HG03565 (cell line): ENCODE results near the gene BSN.

Experiments used
- ATAC-seq: cut with Tn5 transposase; IDR thresholded peaks from one replicate; pipeline ENCODE4 v1.9.1; 2021; ENCODE audit warnings: mild to moderate bottlenecking, moderate library complexity; ENCODE audit not compliant: unreplicated experiment

The BSN gene

GRCh38 chr3:49625071-49625470, 70.8 kb downstream of the BSN start:
- ATAC-seq, result no peak

DNA sequence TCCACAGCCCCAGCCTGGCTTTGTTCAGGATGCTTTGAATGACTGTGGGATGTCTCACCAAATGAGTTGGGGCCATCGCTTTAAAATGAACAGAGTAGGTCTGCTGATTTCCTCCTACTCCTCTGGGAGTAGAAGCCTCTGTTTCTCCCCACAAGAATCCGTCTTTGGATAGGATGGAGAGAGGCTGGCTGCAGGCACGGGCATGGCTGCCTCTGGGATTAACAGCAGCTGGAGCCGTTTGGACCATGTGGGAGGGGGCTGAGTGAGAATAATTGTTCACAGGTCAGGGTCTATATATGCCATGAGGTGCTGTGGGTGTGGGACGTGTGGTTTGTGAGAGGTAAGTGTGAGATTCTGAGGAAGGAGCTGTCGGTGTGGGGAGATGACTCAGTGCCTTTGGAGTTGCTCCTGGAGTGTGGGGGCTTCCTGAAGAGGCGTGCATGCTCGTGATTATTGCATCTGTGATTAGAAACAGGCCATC, 71.9 kb downstream of the BSN start:
- ATAC-seq, result no peak

DNA sequence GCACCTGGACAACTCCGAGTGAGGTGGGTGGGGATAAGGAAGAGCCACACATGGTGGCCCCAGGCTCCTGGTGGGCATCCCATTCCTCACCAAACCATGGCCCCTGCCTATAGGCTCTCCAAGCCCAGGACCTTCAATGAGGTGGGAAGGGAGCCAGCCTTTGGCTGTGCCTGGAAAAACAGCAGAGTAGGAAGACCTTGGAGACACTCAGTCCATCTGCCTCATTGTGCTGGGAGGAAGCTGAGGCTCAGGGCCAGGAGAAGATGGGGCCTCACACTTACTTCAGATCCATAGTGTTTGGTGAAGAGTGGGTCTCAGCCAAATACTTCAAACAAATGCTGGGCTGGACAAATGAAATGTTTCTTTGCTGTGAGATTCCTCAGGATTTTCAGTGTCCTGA, 72.5 kb downstream of the BSN start:
- no peak for ATAC-seq

- no peak for ATAC-seq
Measured at GRCh38 chr3:49627634-49628033, 73.4 kb downstream of the BSN start.

DNA sequence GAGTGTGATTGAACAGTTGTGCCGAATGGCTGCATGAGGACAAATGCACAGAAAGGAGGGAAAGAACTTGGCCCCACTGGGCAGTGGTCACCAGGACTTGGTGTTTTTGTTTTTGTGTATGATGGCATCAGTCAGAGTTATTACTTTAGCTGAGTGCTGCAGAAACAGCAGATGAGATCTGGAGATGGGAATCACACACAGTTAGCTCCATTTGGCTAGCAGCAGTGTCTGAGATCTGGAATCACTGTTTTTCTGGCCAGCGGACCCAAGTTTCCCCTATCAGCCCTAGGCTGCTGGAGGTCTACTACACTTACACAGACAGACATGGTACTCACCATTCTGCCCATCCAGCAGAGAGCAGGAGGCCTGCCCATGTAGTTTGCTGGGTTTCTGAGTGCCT, 74.0 kb downstream of the BSN start:
- ATAC-seq, result no peak

- ATAC-seq, result no peak
Measured at GRCh38 chr3:49629451-49629850, 75.2 kb downstream of the BSN start.

DNA sequence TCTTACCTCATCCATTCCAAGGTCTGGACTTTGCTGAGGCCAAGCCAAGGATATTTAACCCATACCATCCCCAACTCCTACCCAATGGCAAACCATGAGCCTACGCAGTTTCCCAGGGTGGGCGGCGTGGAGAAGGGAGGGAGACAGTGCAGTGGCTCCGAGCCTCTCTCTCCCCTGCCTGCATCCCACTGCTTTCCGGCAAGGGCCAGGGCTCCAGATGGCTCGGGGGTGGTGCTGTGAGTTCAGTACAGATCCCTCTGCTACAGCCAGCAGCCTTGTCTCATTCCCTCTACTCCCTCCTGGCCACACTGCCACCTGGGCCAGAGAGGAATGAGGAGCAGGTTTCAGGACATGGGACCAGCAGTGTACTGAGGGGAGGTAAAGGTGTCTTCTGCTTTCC, 75.6 kb downstream of the BSN start:
- no peak for ATAC-seq

DNA sequence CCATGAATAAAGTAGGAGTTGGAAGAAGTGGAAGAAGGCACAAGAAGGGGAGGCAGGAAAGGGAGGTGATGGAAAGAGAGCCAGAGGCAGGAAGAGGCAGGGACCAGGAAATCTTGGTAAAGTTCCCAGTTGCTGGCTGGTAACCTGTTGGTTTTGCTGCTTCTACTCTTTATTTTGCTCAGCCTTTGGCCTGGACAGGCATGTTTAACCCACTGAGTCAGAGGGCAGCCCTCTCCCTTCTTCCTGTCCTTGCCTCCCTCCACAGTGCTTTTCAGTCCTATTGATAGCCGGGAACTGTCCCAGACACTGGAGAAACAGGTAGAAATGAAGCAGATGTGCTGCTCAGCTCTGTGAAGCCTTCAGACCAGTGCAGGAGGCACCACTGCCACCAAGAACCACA, 76.5 kb downstream of the BSN start:
- no peak for ATAC-seq

DNA sequence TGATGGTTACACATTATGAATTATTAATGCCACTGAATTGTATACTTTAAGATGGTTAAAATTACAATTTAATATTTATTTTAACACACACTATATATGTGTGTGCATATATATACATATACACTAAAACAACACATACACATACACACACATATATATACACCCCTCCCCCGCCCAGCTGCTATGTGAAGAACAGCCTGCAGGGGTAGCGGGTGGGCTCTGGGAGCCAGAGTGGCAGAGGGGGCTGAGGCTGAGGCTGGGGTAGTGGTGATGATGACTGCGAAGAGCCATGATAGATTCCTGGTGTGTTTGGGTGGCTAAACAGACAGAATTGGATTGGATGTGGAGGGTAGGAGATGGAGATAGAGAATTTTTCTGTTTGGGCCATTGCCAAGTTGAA, 80.5 kb downstream of the BSN start:
- ATAC-seq, result no peak

- ATAC-seq, result no peak
Measured at GRCh38 chr3:49636883-49637609, 82.8 kb downstream of the BSN start.

DNA sequence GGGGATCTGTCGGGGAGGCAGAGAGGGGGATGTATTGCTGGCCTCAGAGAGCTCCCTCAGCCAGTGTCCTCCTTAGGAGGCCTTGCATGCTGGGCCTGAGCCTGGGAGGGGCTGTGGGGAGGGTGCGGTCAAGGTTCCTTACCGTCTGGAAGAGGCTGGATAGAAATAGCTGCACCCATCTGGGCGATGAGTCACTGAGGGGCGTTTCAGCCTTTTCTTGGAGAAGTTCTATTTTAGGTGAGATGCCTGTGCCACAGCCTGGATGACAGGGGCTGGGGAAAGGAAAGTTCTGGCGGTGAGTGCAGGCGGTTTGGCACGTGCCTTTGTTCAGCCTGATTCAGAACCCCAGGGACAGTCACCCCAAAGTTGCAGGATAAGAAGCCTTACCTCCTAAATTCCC, 84.2 kb downstream of the BSN start:
- ATAC-seq, result no peak

GRCh38 chr3:49639551-49639950, 85.3 kb downstream of the BSN start:
- ATAC-seq, result no peak

DNA sequence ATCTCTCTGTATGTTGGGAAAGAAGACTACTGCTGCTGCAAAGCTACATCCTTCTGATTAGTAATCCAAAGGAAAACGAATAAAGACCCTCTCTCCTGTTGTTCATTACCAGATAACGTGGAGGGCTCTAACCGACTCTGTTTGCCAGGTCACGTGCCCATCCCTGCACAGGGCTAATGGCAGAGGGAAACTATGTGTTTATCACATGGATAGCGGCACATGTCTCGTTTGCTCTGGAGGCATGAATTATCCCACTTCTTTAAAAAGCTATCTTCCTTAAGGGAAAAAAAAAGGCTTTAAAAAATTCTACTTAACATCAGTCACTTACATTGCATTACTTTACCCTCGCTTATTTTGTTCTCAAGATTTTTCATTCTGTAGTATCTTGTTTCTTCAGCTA, 87.0 kb downstream of the BSN start:
- no peak for ATAC-seq

DNA sequence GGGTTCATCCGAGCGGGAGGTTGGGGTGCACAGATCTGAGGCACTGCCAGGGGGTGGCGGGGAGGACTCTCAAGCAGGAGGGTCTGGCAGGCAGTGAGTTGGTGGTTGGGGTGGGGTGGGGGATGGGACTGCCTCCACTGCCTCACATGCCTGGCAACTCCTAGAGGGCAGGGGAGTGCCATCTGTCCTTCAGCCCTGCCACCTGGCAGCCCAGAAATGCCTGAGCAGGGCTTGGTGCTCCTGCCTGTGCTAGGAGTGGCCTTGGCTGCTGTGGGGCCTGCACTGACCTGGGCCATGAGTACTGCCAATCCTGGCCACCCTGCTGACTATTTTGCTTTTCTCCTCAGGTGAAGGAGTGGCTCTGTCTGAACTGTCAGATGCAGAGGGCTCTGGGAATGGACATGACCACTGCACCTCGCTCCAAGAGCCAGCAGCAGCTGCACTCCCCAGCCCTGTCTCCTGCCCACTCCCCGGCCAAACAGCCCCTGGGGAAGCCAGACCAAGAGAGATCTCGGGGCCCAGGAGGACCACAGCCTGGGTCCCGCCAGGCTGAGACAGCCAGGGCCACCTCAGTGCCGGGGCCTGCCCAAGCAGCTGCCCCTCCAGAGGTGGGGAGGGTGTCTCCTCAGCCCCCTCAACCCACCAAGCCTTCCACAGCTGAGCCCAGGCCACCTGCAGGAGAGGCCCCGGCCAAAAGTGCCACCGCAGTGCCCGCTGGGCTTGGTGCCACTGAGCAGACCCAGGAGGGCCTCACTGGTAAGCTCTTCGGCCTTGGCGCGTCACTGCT, 87.8 kb downstream of the BSN start:
- no peak for ATAC-seq

DNA sequence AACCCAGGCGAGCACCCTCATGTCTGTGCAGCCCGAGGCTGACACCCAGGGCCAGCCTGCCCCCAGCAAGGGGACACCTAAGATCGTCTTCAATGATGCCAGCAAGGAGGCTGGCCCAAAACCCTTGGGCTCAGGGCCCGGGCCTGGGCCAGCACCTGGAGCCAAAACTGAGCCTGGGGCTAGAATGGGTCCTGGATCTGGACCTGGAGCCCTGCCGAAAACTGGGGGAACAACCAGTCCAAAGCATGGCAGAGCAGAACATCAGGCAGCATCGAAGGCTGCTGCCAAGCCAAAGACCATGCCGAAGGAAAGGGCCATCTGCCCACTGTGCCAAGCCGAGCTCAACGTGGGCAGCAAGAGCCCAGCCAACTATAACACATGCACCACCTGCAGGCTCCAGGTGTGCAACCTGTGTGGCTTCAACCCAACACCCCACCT, 88.5 kb downstream of the BSN start:
- ATAC-seq, result no peak

DNA sequence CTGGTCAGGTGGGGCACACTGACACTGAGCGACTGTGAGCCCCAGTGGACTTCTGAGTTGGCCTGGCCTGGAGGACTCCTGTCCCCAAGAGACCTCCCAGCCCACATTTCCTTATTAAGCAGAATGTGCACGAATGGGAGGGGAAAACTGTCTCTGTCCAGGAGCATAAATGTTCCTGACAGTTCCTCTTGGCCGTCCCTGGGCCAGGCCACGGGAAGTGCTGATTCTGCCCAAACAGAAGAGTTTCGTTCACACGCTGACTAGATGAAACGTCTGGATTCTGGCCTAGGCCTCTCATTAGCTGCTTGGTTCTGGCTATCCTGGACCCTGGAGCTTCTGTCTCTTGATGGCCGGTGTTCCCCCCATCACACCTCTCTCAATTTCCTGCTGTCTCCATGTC, 90.4 kb downstream of the BSN start:
- ATAC-seq, result no peak

DNA sequence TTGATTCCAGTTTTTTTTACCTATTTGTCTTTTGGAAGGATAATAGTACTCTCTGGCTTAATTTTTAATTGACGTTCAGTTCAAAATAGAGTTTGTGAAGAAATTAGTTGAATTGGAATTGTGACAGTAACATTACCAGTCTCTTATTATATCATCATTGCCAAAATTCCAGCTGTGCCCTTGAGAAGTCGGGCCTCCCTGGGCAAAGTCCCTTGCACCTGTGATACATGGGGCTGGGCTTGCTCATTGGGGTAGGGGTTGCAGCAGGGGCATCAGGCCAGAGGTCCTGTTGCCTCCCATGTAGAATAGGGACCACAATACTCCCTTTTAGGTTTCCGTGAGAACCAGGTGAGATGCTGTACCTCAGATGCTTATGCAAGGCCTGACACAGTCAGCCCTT, 92.0 kb downstream of the BSN start:
- no peak for ATAC-seq

DNA sequence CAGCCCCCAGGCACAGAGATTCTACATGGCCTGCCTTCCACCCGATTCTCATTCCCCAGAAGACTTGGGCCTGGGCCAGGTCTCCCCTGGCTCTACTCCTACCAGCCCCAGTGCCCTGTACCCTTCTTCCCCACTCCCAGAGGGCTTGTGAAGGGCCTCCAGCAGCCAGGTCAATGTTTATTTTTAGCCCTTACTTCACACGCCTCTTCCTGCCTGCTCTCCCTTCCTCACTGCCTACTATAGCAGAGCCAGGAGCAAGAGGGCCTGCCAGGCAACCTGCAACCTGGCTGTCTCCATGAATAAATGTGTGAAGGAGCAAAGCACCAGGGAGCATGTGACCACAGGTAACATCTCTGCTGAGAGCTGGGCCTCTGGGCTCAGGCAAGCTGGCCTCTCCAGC, 93.5 kb downstream of the BSN start:
- no peak for ATAC-seq

GRCh38 chr3:49648354-49649019, 94.2 kb downstream of the BSN start:
- no peak for ATAC-seq

DNA sequence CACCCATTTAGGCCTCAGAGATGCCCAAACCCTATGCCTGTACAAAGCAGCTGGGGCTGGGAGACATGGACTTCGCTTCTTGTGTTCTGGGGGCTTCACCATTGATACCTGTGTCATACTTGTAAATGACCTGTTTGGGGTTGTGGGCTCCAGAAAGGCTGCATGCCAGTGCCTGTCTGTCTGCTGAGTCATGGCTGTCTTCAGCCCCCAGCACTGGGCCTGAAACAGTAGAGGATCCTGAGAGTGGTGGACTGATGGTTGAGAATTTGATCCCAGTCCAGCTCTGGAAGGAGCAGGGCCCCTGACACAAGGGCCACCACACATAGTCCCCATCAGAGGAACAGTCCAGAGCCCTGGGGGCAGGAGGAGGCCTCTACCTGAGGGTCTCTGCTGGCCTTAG, 95.3 kb downstream of the BSN start:
- ATAC-seq, result no peak

DNA sequence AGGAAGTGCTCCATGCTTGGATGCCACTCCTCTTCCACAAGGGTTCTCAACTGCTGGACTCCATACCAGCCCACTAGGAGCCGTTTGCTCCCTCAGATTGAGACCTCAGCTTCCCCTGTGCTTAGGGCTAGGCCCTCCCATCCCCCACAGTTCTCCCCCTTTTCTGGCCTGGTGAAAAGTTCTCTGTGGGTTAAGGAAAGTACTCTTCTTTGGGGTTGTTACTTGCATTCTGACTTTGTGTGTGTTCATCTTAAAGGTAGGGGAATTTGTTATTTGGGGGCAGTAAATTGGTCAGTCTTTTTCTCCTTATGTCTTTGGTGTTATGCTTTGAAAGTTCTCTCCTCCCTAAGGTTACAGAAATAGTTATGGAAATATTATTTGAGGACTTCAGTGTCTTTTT, 95.9 kb downstream of the BSN start:
- no peak for ATAC-seq

DNA sequence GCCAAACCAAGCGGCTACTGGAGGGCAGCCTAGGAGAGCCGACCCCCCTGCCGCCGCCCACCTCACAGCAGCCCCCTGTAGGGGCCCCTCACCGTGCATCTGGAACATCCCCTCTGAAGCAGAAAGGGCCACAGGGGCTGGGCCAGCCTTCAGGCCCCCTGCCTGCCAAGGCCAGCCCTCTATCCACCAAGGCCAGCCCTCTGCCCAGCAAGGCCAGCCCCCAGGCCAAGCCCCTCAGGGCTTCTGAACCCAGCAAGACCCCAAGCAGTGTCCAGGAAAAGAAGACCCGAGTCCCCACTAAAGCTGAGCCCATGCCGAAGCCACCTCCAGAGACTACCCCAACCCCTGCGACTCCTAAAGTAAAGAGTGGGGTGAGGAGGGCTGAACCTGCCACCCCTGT, 96.4 kb downstream of the BSN start:
- no peak for ATAC-seq
